Chondrocyte (in vitro differentiated cells): ENCODE results near the gene CFLAR. TPM values are rescaled to one million over a fixed set of nuclear protein-coding genes. Genes with fewer than 3 reads are reported as not detected.

Experiments
- DNase-seq: peaks from one replicate; pipeline ENCODE4 v3.0.0; 2021; ENCODE audit warnings: mixed read lengths, low spot score
- H3K27ac Mint-ChIP-seq: one replicate; pipeline ENCODE4 v1.8.0; 2021; ENCODE audit warnings: mild to moderate bottlenecking, moderate library complexity, mixed read lengths; ENCODE audit not compliant: unreplicated experiment
- H3K27me3 Mint-ChIP-seq: 2 replicates; pipeline ENCODE4 v1.8.0; 2021; ENCODE audit warnings: low read depth, mixed read lengths
- H3K36me3 Mint-ChIP-seq: 2 replicates; pipeline ENCODE4 v1.8.0; 2021; ENCODE audit warnings: low read depth, mixed read lengths
- H3K4me1 Mint-ChIP-seq: 2 replicates; pipeline ENCODE4 v1.8.0; 2021; ENCODE audit warnings: low read depth, mild to moderate bottlenecking, mixed read lengths
- H3K4me3 Mint-ChIP-seq: one replicate; pipeline ENCODE4 v1.8.0; 2021; ENCODE audit warnings: mild to moderate bottlenecking, moderate library complexity, mixed read lengths; ENCODE audit not compliant: unreplicated experiment
- H3K9me3 Mint-ChIP-seq: 2 replicates; pipeline ENCODE4 v1.8.0; 2021; ENCODE audit warnings: low read depth, mixed read lengths
- long read RNA-seq: library from polyadenylated mRNA; stranded (forward); transcript quantifications from one replicate; pipeline ENCODE4 v2.0.0, GENCODE V29; 2021
- total RNA-seq: library from RNA; stranded (reverse); gene quantifications from 3 replicates; pipeline ENCODE4 v1.2.1, GENCODE V29; 2021
- TF ChIP-seq, protein P1 (sequence below): fragments of 200-600 bp; sonication (generic); IDR thresholded peaks from 2 replicates; pipeline ENCODE4 v1.5.0; 2021; ENCODE audit warnings: antibody characterized with exemption, mild to moderate bottlenecking, moderate library complexity

CFLAR gene
- 29.0 to 38.3 TPM (median 35.8 TPM) in 3 replicates for total RNA-seq
- long read RNA-seq, full-length matches to known transcripts, result 16 of 26 reads
- long read RNA-seq, partial matches to known transcripts, result 2 of 26 reads
- long read RNA-seq, other reads (novel, unspliced or antisense), result 8 of 26 reads

DNA sequence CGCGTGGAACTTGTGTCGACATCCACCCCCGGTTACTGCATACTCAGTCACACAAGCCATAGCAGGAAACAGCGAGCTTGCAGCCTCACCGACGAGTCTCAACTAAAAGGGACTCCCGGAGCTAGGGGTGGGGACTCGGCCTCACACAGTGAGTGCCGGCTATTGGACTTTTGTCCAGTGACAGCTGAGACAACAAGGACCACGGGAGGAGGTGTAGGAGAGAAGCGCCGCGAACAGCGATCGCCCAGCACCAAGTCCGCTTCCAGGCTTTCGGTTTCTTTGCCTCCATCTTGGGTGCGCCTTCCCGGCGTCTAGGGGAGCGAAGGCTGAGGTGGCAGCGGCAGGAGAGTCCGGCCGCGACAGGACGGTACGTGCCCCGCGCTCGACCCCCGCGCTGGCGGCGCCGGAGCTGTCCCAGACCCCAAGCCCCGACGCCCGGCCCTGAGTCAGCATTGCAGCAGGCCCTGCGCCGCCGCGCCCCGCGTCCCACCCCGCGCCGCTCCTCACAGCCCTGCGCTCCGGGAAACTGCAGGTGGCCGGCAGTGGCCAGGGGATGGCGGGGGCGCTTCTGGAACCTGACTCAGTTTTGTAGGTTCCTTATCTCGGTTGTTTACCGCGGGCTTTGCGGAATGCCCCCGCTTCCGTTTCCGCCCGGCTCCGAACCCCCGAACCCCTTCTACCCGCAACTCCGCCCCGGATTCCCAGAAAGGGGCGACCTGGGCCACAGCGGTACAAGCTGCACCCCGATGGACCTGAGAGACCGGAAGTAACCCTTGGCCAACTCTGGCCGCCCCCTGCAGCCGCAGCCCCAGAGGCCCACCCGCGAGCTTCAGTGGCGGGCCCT is at the start of gene CFLAR:
CFLAR (plus strand) TSS at position 50 of the 844 bp plus-strand sequence. CDS start 13,702 bp downstream, outside the sequence.
- Mint-ChIP-seq H3K4me1 (peaks cover 32% of the 10 kb centered on the region), H3K9me3 (no peaks in the 10 kb centered on the region), H3K36me3 (no peaks in the 10 kb centered on the region), H3K27ac (peak within 1 kb of the TSS; percentile 97), H3K27me3 (no peaks in the 10 kb centered on the region), H3K4me3 (peak within 1 kb of the TSS; percentile 92)
- TF ChIP-seq, protein P1, sequence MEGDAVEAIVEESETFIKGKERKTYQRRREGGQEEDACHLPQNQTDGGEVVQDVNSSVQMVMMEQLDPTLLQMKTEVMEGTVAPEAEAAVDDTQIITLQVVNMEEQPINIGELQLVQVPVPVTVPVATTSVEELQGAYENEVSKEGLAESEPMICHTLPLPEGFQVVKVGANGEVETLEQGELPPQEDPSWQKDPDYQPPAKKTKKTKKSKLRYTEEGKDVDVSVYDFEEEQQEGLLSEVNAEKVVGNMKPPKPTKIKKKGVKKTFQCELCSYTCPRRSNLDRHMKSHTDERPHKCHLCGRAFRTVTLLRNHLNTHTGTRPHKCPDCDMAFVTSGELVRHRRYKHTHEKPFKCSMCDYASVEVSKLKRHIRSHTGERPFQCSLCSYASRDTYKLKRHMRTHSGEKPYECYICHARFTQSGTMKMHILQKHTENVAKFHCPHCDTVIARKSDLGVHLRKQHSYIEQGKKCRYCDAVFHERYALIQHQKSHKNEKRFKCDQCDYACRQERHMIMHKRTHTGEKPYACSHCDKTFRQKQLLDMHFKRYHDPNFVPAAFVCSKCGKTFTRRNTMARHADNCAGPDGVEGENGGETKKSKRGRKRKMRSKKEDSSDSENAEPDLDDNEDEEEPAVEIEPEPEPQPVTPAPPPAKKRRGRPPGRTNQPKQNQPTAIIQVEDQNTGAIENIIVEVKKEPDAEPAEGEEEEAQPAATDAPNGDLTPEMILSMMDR, result no peak
- DNase-seq, result no peak

DNA sequence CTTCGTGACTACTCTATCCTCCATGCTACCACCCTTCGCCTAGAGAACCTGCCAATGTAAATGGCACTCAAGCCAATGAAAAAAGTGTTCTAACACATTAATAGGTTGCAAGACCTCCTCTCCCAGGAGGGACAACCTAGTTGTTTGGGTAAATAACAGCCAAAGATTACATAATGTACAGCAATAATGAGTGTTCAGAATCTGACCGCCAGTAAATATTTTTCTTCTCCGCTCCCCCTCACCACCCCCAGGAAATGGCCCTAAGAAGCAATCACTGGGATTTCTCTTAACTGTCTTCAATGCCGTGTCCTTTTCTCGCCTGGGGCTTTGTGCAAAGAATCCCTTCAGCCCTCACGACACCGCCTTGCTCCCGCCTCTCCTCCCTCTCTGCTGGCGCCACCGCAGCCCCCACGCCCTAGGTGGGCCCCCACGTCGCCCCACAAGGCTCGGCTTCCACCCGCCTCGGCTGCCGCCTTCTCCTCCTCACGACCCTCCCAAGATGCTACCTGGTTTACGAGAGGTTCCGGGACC is 45.0 kb upstream of the CFLAR start:
- TF ChIP-seq, protein P1, result no peak
- DNase-seq, result no peak
- peaks cover 50% of the 10 kb centered on the region for H3K4me1 Mint-ChIP-seq
- H3K27ac Mint-ChIP-seq, result peak overlapping the region; percentile 97
- peak overlapping the region; percentile 89 for H3K4me3 Mint-ChIP-seq
- H3K36me3 Mint-ChIP-seq, result no peaks in the 10 kb centered on the region
- H3K27me3 Mint-ChIP-seq, result no peaks in the 10 kb centered on the region
- no peaks in the 10 kb centered on the region for H3K9me3 Mint-ChIP-seq

DNA sequence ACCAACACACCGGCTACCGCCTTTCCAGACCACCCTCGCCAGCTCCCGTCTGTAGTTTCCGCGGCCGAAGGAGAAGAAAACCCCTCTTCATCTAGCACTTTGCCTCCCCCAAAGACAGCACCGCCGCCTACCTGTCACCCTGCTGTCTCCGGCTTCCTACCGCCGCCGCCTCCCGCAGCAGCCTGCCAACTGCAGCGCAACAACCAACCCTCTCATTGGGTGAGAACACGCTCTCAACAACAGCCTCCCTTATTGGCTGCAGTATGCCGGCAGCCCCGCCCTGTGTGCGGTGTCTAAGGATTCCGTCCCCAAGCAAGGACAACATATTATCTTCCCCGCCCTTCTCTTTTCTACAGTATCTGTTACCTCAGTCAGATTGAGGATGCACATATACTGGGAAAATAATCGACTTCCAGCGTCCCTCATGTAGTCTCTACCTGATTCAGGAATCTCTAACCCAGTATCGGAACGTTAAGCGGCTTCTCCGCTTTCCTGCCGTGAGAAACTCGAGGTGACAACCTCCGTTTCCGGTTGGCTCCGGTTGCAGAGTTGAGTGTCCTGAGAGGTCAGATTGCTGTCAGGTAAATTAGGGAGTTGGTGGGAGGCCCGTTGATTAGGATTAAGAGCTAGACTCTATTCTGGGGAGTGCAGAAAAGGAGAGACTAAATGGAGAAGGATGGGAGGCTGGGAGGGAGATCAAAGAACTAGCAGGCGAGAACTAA is 44.3 kb upstream of the CFLAR start, which contains the start of the genes HYCC2 and NDUFB3:
HYCC2 (minus strand) TSS at position 193 of the 722 bp plus-strand sequence. CDS start 47,662 bp downstream, outside the sequence.
NDUFB3 (plus strand) TSS at position 523 of the 722 bp plus-strand sequence. CDS start 6,882 bp downstream, outside the sequence.
- peak; percentile 93 for DNase-seq
- peak within 1 kb of the TSS; percentile 97 for H3K27ac Mint-ChIP-seq
- H3K27me3 Mint-ChIP-seq, result no peaks in the 10 kb centered on the region
- peaks cover 50% of the 10 kb centered on the region for H3K4me1 Mint-ChIP-seq
- H3K9me3 Mint-ChIP-seq, result no peaks in the 10 kb centered on the region
- H3K4me3 Mint-ChIP-seq, result peak within 1 kb of the TSS; percentile 89
- TF ChIP-seq, protein P1, result peak; percentile 62
- no peaks in the 10 kb centered on the region for H3K36me3 Mint-ChIP-seq

DNA sequence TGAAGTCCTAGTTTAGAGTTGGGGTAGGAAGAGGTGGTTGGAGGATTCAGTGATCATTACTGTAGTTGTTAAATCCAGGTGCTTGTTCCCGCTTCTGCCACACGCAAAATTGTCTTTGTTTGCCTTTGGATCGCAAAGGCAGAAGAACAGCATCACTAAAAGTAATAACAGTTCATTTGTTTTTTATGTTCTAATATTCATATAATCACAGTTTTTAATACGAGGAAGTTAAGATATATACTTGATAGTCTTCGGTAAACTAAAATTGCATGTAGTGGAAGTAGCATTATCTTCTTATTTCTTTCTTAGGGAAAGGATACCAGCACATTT is 43.8 kb upstream of the CFLAR start:
- TF ChIP-seq, protein P1, result no peak
- H3K4me1 Mint-ChIP-seq, result peaks cover 50% of the 10 kb centered on the region
- DNase-seq, result no peak
- no peaks in the 10 kb centered on the region for H3K36me3 Mint-ChIP-seq
- no peaks in the 10 kb centered on the region for H3K27me3 Mint-ChIP-seq
- peak overlapping the region; percentile 97 for H3K27ac Mint-ChIP-seq
- no peaks in the 10 kb centered on the region for H3K9me3 Mint-ChIP-seq
- H3K4me3 Mint-ChIP-seq, result peak overlapping the region; percentile 89

DNA sequence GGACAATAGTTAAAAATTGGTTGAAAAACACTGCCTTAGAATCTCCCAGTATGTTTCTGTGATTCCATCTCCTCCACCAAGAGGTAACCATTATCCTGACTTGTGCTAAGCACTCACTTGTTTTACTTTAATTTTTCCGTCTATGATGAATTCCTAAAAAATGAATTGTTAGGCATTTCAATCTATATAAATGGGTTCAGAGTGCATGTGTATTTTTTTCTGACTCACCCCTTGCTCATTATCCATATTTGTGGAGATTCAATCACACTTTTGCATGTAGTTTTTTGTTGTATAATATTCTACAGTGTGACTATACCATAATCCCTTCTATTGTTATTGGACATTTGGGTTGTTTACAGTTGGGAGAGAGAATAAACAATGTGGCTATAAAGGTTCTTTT is 42.9 kb upstream of the CFLAR start:
- H3K4me3 Mint-ChIP-seq, result peak overlapping the region; percentile 51
- TF ChIP-seq, protein P1, result no peak
- H3K27me3 Mint-ChIP-seq, result no peaks in the 10 kb centered on the region
- no peaks in the 10 kb centered on the region for H3K9me3 Mint-ChIP-seq
- no peak for DNase-seq
- peaks cover 41% of the 10 kb centered on the region for H3K4me1 Mint-ChIP-seq
- H3K36me3 Mint-ChIP-seq, result no peaks in the 10 kb centered on the region
- H3K27ac Mint-ChIP-seq, result peak overlapping the region; percentile 22
